Superior temporal gyrus (tissue), 1 donor: ENCODE measurements around the gene S100A2.

Experiments used
- DNase-seq: peaks from one replicate; pipeline ENCODE4 v3.0.0-alpha.2; 2016; ENCODE audit errors: extremely low spot score

S100A2 gene

DNA sequence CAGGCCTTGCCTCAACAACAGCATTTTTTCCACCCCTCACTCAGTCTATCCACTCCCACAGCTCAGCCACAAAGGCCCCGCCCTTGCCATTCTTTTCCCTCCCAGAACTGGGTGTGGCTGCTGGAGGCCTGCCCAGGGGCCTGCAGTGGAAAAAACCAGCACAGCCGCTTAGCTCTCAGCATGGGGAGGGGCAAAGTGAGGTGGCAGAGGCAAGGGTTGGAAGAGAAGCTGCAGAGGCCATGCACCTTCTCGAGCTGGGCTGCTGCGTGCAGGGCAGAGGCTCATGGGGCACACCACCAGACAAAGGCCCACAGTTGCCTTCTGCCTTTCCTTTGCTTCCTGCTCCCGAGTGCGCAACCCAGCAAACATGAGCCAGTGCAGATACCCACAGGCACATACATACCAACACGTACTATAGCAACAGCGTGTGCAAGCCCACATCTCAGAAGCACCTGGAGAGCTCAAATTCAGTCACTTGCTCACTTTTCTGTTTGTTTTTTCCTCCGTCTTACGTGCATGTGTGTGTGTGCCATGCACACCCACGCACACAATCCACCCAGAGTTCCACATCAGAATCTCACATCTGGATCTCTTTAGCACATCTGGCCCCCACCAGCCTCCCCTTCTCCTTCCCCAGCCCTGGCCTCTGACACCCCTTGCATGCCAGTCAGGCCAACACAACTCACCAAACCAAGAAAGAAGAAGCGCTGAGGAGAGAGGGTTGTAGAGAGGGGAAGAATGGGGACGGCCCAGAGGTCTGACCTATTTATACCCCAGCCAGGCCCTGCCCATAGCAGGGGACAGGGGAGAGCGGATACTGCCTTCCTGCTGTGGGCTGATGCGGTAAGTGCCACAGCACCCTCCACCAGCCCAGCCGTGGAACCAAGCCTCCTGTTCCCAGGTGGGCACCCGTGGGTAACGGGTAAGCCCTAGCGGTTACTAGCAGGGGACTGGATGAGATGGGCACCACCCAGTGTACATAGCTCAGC is 20.3 kb downstream of the S100A2 start, which contains the start of gene S100A4:
TSS of gene S100A4 (minus strand) at position 740 of the 989 bp plus-strand sequence. CDS start 1,012 bp downstream, outside the sequence.
- peak; percentile 58 for DNase-seq

DNA sequence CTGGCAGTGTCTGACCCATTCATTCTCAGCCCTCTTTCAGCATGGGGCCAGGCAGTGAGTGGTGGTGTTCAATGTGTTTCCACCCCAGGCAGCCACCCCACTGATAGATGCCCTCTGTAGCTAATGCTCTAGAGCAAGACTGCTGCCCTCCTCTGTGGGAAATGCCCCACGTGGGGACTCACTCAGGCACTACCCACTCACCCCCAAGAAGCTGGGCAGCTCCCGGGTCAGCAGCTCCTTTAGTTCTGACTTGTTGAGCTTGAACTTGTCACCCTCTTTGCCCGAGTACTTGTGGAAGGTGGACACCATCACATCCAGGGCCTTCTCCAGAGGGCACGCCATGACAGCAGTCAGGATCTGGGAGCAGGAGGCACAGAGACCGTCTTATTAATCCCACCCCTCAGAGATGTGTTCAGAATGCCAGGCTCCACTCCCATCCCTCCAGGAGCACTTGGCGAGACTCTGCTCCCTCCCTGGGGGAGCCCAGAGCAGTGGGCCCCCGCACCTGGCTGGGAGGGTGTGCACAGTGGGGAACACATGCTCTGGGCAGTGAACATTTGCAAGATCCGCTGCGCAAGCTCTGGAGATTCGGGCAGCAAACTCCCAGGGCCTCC is 21.1 kb downstream of the S100A2 start:
- DNase-seq = no peak

DNA sequence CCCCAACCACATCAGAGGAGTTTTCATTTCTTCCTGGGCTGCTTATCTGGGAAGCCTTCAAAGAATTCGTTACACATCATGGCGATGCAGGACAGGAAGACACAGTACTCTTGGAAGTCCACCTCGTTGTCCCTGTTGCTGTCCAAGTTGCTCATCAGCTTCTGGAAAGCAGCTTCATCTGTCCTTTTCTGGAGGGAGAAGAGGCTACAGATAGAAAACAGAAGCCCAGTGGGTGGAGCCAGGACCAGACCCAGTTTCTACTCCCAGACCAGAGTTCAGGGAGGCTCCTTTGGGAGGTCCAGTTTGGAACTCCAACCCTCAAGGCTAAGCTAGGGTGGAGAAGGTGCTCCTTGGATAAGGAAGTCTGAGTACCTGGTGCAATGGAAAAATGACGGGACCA is 21.9 kb downstream of the S100A2 start:
- no peak for DNase-seq

DNA sequence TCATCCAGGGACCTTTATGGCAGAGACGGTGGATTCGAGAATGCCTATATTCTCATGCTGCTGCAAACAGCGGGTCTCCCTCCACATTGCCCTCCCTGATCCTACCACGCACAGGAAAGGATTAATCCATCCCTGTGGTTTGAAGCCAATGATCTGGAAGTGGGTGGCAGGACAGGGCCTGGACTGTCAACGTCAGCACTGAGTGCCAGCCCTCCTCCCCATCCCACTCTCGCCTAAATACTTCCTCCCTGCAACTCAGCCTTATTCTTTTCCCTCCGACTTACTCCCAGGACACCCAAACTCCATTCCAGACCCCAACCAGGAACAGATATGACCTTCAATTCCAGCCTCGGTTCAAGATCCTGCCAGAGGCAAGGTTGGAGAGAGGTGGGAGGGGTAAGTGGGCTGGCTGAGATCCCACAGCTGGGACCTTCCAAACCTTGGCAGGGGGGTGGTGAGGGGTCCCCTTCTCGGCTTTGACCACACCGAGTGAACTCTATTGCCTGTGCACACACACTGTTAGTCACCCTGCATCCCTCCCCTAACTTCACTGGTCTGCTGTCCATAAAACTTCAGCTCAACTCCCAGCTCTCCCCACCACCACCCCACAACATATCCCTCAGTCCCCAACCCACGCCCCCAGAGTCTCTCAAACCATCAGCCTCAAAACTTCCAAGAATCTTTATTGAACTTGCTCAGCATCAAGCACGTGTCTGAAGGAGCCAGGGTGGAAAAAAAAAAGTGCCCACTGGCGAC is 22.5 kb downstream of the S100A2 start:
- DNase-seq = no peak

DNA sequence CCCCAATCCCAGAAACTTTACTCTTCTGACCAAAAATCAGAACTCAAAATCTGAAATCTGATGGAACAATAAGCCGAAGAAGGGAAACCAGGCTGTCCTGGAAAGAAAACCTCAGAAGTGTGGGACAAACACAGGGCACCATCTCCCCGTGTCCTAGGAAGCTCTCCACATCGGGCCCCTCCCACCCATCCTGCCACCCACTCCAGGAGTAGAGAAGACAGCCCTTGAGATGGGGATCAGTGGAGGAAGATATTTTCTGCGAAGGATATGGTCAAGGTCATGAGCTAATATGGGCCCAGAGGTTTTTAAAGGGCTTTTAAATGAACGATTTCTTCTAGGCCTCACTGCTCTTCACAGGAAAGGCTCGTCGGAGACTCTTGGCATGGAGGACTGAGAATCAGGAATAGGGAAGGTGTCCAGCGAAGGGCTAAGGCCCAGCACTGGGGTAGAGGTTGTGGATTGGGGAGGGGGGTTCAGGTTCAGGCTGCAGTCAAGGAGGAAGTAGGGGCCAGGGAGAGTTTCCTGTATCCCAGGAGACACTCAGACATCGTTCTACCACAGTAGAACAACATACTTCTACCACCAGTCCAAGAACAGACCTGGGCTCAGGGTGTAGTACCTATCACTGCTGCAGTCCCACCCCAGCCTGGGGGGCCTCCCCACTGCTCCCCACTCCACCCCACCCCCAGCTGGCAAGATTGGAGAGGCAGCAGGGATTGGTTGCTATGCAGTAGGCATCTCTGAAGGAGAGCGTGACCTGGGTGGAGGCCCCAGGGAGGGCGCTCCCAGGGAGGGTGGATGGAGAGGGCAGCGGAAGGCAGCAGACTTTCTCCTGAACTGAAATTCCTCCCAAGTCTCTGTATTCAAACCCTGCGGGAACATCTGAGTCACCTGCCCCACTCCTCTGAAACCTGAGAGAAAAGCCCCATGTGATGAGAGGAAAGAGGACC is 23.7 kb downstream of the S100A2 start:
- DNase-seq = no peak

DNA sequence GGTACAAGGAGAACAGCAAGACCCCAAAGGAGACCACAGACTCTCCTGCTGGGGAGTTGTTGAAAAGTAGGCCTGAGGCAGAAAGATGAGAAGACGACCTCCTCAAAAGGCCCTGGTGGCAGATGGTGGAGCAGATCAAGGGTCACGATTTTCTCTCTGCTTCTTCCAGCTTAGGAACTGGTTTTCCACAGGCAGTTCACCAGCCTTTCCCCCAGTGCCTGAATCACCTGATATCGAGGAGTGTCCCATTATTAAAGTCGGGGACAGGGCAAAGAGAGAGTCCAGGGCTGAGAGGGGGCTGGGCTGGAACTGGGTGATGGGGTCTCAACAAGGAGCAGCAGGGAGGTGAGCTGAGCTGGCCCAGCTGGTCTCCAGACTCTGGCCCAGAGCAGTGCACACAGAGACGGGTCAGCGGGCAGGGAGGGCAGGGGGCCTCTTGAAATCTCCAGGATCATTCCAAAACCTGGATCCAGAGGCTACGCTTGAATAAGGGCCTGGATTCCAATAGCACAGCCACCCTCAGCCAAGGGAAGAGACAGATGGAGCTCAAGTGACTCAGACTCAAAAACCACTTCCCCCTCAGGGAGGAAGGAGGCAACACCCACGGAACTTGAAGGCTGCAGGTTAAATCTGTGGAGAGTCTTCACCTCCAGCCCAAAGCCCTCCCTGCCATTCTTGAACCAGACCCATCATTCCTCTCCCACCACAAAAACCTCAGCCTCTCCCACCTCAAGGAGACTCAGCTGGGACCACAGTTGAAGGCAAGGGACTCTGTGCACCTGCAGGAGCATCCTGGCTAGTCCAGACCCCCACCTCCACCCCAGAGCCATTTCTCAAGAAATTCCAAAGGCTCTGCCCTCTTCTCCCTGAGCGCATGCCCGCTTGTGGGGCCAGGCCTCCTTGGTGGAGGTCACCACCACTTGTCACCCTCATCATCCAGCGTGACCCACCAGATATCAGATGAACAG is 25.0 kb downstream of the S100A2 start, which contains the start of gene S100A5:
TSS of gene S100A5 (minus strand) at position 541 of the 968 bp plus-strand sequence. CDS start 743 bp downstream, outside the sequence.
- peak; percentile 46 for DNase-seq

DNA sequence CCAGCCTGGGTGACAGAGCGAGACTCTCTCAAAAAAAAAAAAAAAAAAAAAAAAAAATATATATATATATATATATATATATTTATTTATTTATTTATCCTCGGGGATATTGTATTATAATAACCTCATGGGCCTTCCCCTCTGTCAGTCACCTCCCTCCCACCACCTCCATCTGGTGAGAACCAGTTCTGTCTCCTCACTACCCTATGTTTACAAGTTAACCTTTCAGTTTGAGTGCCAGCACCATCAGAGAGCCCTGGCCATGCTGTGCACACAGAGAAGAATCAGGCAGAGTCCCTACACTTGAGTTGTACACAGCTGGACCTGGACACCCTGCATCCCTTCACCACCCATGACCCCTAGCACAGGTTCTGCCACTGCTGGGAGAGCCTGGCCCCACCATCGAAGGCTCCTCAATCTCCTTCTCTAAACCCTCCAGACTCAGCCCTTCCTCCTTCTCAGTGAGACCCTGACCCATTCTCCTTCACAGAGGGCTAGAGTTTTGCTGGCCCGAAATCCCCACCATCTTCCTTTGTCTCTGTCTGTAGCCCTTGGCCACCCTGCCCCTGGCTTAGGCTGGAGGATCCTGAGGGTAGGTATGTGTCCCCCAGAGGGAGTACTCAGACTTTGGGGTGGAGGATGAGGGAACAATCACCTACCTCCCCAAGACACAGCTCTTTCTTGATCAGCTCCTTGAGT is 26.1 kb downstream of the S100A2 start:
- no peak for DNase-seq

DNA sequence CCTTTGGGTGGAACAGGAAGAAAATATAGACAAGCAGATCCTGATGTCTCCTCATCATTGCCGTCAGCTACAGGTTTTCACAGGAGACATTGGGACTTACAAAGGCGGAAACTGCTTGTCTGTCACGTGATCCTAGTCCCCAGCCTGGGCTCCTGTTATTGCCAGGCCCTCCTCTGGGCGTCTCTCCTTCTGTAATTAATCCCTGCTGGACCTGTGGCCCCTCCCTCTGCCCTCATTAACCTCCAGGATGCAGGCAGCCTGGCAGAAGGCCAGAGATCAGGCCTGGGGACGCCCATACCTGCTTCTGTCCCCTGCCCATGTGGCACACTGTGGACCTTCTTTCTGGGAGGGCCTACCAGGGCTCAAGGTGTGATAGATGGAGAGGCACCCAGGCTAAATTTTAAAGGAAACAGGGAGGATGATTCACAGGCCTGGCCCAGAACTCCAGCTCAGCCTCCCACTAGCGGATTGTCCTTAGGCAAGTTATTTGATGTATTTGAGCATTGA is 27.3 kb downstream of the S100A2 start:
- DNase-seq = no peak

DNA sequence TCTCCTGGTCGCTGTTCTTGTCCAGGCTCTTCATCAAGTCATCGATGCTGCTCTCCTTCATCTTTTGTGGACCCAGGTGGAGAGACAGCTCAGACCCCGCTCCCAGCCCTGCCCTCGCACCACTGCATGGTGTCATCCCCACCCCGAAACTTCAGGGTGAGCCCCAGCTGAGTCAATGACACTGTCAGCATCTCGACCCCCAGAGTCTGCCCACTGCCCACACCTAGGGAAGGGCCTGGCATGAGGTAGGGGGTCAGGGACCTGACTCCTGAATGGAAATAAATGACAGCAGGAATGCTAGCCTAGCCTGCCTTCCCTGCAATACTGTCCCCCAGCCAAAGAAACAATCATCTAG is 28.3 kb downstream of the S100A2 start:
- DNase-seq = no peak

DNA sequence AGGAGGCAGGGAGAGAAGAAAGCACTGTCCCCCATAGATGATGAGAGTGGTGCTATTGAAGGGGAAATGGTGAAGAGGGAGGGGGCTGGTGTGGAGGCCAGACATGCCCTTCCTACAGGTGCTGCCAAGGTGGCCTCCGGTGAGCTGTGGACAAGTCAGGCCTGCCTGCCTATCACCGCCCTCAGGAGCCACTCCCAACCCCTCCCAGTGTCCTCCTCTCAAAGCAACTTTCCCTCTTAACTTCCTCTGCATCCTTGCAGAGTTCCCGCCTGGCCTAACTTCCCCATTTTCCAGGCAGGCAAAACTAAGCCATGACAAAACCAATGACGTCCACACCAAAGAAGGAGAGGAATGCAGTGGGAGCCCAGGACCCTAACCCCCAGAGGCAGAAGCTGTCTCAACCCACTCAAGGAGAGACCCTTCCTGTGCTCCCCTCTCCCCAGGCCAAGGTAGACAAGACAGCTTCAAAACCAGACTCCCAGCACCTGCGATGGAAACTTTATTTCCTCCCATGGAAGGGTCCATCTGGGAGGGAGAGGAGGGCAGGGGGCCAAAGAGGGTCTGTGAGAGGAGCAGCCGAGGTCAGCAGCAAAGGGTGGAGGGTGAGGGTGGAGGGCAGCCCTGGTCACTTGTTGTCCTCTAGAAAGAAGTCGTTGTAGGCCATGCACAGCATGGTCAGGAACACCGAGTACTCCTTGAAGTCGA is 28.8 kb downstream of the S100A2 start:
- no peak for DNase-seq

DNA sequence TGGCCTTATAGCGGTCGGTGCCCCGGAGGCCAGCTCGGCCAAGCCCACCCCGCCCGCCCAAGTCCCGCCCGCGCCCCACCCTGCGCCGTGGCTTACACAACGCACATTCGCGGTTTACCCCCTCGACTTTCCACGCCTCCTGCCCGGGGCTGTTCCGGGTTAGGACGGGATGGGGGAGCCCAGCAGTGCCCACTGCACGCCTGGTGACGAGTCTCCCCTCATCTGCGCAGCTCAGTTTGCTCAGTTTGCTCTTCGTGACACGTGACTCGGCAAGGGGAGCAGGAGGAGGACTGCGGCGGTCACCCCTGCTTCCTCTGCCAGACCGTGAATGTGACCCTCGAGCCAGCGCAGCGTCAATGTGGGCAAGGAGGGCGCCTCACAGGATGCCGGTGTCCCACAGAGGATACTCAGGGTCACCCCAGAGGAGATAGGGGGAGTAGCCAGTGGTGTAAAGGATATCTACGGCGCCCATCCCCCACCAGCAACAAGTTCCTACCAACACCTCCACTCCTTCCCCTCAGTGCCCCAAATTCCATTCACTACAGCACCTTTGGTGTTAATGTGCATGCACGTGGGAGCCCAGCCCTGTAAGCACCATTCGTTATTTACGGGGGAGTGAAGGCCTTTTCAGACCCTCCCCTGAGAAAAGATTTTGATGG is 29.5 kb downstream of the S100A2 start:
- DNase-seq = peak; percentile 56

DNA sequence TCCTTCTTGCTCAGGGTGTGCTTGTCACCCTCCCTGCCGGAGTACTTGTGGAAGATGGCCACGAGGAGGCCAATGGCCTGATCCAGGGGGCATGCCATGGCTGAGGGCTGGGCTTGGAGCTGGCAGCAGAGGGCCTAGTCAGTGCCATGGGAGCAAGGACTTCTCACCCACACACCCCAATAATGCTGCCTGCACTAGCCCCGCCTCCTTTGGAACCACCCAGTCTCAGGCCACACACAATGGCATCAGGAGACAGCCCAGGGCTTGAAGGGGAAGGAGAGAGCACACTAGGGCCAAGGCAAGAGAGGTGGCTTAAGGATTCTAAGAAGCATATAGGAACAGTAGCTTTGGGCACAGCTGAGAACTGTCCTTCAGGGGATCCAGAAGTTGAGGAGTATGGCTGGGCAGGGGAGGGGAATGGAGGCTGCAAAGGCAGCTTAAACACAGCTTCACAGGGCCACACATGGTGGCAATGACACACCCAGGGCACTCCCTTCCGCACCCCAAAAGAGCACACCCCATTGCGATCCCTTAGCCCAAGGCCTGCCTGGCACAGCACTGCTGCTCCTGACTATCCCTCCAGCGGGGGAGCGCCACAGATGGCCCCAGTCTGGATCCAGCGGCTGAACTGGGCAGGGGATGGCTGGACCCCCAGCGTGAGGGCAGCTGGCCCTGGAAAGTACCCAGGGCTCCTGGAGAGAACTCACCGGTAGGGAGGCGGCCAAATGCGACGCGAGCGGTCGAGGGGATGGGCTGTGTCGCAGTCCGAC is 30.2 kb downstream of the S100A2 start, which contains the start of gene S100A6:
TSS of gene S100A6 (minus strand) at position 750 of the 770 bp plus-strand sequence. CDS start at position 98, 652 bp downstream.
- no peak for DNase-seq

DNA sequence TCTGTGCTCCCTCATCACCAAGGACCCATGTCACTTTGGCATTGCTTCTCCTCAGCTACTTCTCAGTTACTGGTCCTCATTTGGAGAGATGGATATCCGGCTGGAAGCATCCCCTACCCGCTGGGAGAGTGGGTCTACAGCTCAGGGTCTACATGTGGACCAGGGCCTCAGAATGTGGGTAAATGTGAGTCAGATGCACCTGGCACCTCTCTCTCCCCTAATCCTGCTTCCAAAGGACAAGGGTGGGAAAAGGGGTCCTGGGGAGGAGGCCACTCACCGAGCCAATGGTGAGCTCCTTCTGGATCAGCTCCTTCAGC is 30.8 kb downstream of the S100A2 start:
- no peak for DNase-seq

DNA sequence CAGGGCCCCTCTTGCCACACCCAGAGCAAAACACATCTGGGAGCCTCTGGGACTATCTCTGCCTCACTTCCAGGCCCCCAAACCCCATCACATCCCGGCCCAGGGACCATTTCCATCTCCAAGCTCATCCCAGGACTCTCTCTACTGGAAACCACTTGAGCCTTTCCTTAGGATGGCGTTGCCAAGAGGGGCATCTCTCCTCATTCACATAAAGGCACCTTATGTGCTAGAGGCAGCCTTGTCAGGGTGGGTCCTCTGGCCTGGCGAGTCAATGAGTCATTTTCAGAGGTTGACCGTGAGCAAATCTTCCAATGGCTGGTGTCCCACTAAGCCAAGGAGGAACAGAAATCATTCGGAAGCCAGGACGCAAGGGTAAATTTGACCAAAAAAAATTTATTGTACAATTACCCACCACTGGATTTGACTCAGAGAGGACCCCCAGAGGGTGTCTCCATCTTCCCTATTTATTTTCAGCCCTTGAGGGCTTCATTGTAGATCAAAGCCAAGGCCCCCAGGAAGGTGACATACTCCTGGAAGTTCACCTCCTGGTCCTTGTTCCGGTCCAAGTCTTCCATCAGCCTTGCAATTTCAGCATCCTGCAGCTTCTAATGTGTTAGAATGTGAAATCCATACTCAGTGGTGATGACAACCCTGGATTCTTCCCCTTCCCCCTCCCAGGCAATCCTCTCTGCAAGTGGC is 31.3 kb downstream of the S100A2 start:
- no peak for DNase-seq

DNA sequence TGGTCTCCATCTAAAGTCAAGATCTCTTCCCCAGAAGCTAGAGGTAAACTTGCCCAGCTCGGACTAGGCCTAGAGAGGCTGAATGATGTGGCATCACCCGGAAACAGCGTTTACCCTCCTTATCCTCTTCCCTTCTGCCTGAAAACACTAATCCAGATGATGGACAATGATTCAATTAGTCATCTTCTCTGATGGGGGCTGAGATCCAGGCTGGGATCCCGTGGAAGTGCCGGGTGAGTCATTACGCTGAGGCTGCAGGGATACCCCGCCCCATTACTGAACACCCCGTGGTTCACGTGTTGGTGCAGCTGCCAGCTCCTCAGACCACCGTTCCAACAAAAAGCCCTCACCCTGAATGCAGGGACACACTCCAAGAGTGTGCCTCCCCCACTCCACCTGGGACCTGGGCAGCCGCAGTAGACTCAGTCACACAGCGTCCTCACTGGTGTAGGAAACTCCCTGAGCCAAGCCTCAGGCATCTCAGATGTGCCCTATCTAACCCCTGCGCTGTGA is 31.9 kb downstream of the S100A2 start:
- DNase-seq = peak; percentile 28
